Endothelial cell of umbilical vein (primary cell): ENCODE results near the gene KDM7A. TPM values are rescaled to one million over a fixed set of nuclear protein-coding genes. Genes with fewer than 3 reads are reported as not detected.

Source experiments
- BruUV-seq: library from RNA; stranded (reverse); fragments of 400-500 nt; replicated peaks from 2 replicates; lab custom pipeline; 2021; lab: Mats Ljungman, UMichigan
- CTCF ChIA-PET: fragments of 300-600, 350-600 bp; sonication (Branson Sonifier 250); formaldehyde crosslinking; loops from one replicate; lab custom pipeline; 2021; ENCODE audit warnings: antibody characterized with exemption, inconsistent platforms; lab: Charles Lee
- POLR2A ChIA-PET: fragments of 300-600, 350-600 bp; sonication (Branson Sonifier 250); formaldehyde crosslinking; loops from one replicate; lab custom pipeline; 2021; ENCODE audit warnings: antibody characterized with exemption, inconsistent platforms; lab: Charles Lee
- DNase-seq: peaks from one replicate; pipeline ENCODE4 v3.0.0-alpha.2; 2011; ENCODE audit warnings: low read depth, low spot score
- FAIRE-seq: peaks from 2 replicates; lab custom pipeline; 2011; peaks lifted over from hg19 to GRCh38; lab: Jason Lieb, UNC
- H2AFZ ChIP-seq: 2 replicates; pipeline ENCODE4 v1.6.0; 2012; ENCODE audit warnings: low read depth, low read length, control low read depth, inconsistent platforms
- H3K27ac ChIP-seq: 2 replicates; pipeline ENCODE4 v1.5.1; 2011; ENCODE audit warnings: low read depth, mild to moderate bottlenecking, control low read depth, low read length, moderate library complexity; ENCODE audit not compliant: insufficient read depth
- H3K27me3 ChIP-seq, 2 experiments: 2 replicates each; pipeline versions ENCODE4 v1.6.0 to v1.6.1; 2011; ENCODE audit warnings: low read length in 2 of 2, mixed read lengths in 1 of 2; ENCODE audit not compliant: control insufficient read depth in 2 of 2, insufficient read depth in 2 of 2
- H3K36me3 ChIP-seq, 2 experiments: 2 replicates in 1 of 2; 3 replicates in 1 of 2; pipeline ENCODE4 v1.5.1; 2011; ENCODE audit warnings: low read length in 2 of 2, mild to moderate bottlenecking in 1 of 2, moderate library complexity in 1 of 2; ENCODE audit not compliant: control insufficient read depth in 2 of 2, insufficient read depth in 2 of 2; ENCODE audit errors: extremely low read depth in 1 of 2
- H3K4me1 ChIP-seq: 3 replicates; pipeline ENCODE4 v1.5.1; 2011; ENCODE audit warnings: mild to moderate bottlenecking, low read length; ENCODE audit not compliant: control insufficient read depth, insufficient read depth; ENCODE audit errors: extremely low read depth
- H3K4me2 ChIP-seq: 2 replicates; pipeline ENCODE4 v1.6.1; 2011; ENCODE audit warnings: low read length, control low read depth, mixed read lengths; ENCODE audit not compliant: insufficient read depth
- H3K4me3 ChIP-seq, 3 experiments: fragments of 200-600 bp in 1 of 3; sonication (generic), shearing (Covaris generic) in 1 of 3; replicated peaks in 1 of 3; 2 replicates each; pipeline ENCODE4 v1.5.1; 2011 to 2016; ENCODE audit warnings: control low read depth in 3 of 3, low read length in 3 of 3, mild to moderate bottlenecking in 2 of 3, inconsistent platforms in 1 of 3, low read depth in 1 of 3, moderate library complexity in 1 of 3; ENCODE audit not compliant: insufficient read depth in 1 of 3
- H3K79me2 ChIP-seq: 2 replicates; pipeline ENCODE4 v1.6.0; 2012; ENCODE audit warnings: low read length, inconsistent platforms; ENCODE audit not compliant: control insufficient read depth, insufficient read depth
- H3K9ac ChIP-seq: replicated peaks from 2 replicates; pipeline ENCODE3; 2011; ENCODE audit warnings: low read length, control low read depth; ENCODE audit not compliant: insufficient read depth; ENCODE audit errors: extremely low read depth
- H3K9me1 ChIP-seq: replicated peaks from 3 replicates; pipeline ENCODE4 v1.6.0; 2011; ENCODE audit warnings: mild to moderate bottlenecking, low read length; ENCODE audit not compliant: control insufficient read depth, insufficient read depth; ENCODE audit errors: extremely low read depth
- H3K9me3 ChIP-seq: replicated peaks from 2 replicates; pipeline ENCODE4 v1.5.1; 2012; ENCODE audit warnings: low read length, inconsistent platforms; ENCODE audit not compliant: control insufficient read depth, insufficient read depth
- H4K20me1 ChIP-seq: replicated peaks from 2 replicates; pipeline ENCODE3; 2011; ENCODE audit warnings: mild to moderate bottlenecking, low read length; ENCODE audit not compliant: control insufficient read depth, insufficient read depth; ENCODE audit errors: extremely low read depth
- EZH2 ChIP-seq: IDR thresholded peaks from 2 replicates; pipeline ENCODE4 v1.6.1; 2012; ENCODE audit warnings: borderline replicate concordance, low read depth, mild to moderate bottlenecking, moderate library complexity, low read length, inconsistent platforms; ENCODE audit not compliant: severe bottlenecking
- FOS ChIP-seq: IDR thresholded peaks from 2 replicates; pipeline ENCODE4 v1.6.1; 2011; ENCODE audit warnings: mild to moderate bottlenecking, low read length, moderate library complexity, borderline replicate concordance; ENCODE audit not compliant: insufficient read depth
- GATA2 ChIP-seq: IDR thresholded peaks from 2 replicates; pipeline ENCODE4 v1.7.0; 2011; ENCODE audit warnings: low read depth, mild to moderate bottlenecking, moderate library complexity, mixed read lengths, low read length; ENCODE audit not compliant: insufficient read length, insufficient read depth
- JUN ChIP-seq: IDR thresholded peaks from 2 replicates; pipeline ENCODE4 v1.6.1; 2011; ENCODE audit warnings: borderline replicate concordance, low read depth; ENCODE audit not compliant: insufficient read length, insufficient read depth
- MYC ChIP-seq: IDR thresholded peaks from one replicate; pipeline ENCODE4 v1.6.1; 2011; ENCODE audit warnings: mild to moderate bottlenecking, low read depth, low read length
- POLR2A ChIP-seq: IDR thresholded peaks from 2 replicates; pipeline ENCODE4 v1.6.1; 2012; ENCODE audit warnings: low read depth, mild to moderate bottlenecking, control low read depth, low read length
- POLR2AphosphoS5 ChIP-seq: IDR thresholded peaks from 2 replicates; pipeline ENCODE4 v1.6.1; 2012; ENCODE audit warnings: low read depth, mild to moderate bottlenecking, control low read depth, low read length, moderate library complexity; ENCODE audit not compliant: insufficient read depth
- dilution Hi-C: fragments of 300-500 bp; cut with MboI; formaldehyde crosslinking; loops from one replicate; pipeline ENCODE4 v1.15.0; 2019; ENCODE audit warnings: low sequenced_read_pairs; ENCODE audit not compliant: extremely low pct_ligation_motif_present
- intact Hi-C: fragments of 100-400 bp; cut with micrococcal nuclease; formaldehyde crosslinking; loops from one replicate; pipeline ENCODE4 v1.10.0; 2022
- polyA plus RNA-seq, 4 experiments: library from polyadenylated mRNA; depleted of rRNA in 3 of 4; stranded (reverse) in 3 of 4; unstranded in 1 of 4; fragments of >200 nt; gene quantifications; 2 replicates each; pipeline versions ENCODE4 v1.2.1 to v1.2.3, GENCODE V29; 2011 to 2012; ENCODE audit warnings: missing spikeins in 1 of 4
- total RNA-seq: library from RNA; stranded (reverse); gene quantifications from 2 replicates; pipeline ENCODE4 v1.2.3, GENCODE V29; 2021
- TF ChIP-seq, protein P1 (sequence below), 2 donors: IDR thresholded peaks; 1 replicate in 1 of 2; 2 replicates in 1 of 2; pipeline ENCODE4 v1.5.1; 2011; ENCODE audit warnings: low read length in 2 of 2, mild to moderate bottlenecking in 2 of 2, moderate library complexity in 2 of 2, control low read depth in 1 of 2, inconsistent platforms in 1 of 2, low read depth in 1 of 2; ENCODE audit not compliant: insufficient read depth in 1 of 2; ENCODE audit errors: extremely low read depth in 1 of 2
- TF ChIP-seq, protein P2 (sequence below): IDR thresholded peaks from 2 replicates; pipeline ENCODE4 v1.6.1; 2011; ENCODE audit not compliant: insufficient read depth, insufficient read length

KDM7A gene
- total and polyA plus RNA-seq, 2 donors (not counting 3 experiments of a cell fraction or from before 2014, with no cell fraction given), result 2.4 to 7.3 TPM

DNA sequence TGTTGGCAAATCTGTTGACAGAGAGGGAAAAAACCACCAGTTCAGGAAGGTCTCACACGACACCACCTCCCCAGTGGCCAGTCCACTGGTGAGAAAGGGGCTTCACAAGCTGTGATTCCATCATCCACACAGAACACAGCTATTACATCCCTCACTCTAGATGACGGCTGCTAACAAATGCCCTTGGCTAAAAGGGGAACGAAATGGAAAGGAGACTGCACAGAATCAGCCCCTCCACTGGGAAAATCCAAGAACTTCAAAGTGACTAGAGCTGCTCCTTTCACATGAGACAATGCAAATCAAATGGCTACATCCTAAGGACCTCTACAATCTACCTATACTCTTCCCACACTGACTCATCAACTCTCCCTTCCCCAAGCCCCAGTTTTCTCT is 119.6 kb downstream of the KDM7A start:
- CTCF ChIA-PET, result interaction anchor here (10.0 kb wide), 1 partner anchor 17 kb away, joined by 66 read pairs; no protein-coding TSS in a partner anchor
- no peak for DNase-seq
- H3K79me2 ChIP-seq, result peaks cover 36% of the 10 kb centered on the region
- H3K4me3 ChIP-seq, result no peak overlapping the region
- no peaks in the 10 kb centered on the region for H3K9me3 ChIP-seq
- H3K9ac ChIP-seq, result no peak overlapping the region
- H3K9me1 ChIP-seq, result no peaks in the 10 kb centered on the region
- peaks cover 8 to 13% of the 10 kb centered on the region in 2 experiments for H3K36me3 ChIP-seq
- FAIRE-seq, result no peak
- dilution Hi-C loops (no loop called here), intact Hi-C loops (no loop called here)
- H3K4me2 ChIP-seq, result no peak overlapping the region
- BruUV-seq, result no TSS peak
- H4K20me1 ChIP-seq, result no peaks in the 10 kb centered on the region
- H3K4me1 ChIP-seq, result peaks cover 32% of the 10 kb centered on the region
- H3K27me3 ChIP-seq, result no peaks in the 10 kb centered on the region
- H2AFZ ChIP-seq, result no peak overlapping the region
- TF ChIP-seq POLR2A, result no peak
- TF ChIP-seq GATA2, result no peak
- TF ChIP-seq POLR2AphosphoS5, result no peak
- TF ChIP-seq, protein P1, sequence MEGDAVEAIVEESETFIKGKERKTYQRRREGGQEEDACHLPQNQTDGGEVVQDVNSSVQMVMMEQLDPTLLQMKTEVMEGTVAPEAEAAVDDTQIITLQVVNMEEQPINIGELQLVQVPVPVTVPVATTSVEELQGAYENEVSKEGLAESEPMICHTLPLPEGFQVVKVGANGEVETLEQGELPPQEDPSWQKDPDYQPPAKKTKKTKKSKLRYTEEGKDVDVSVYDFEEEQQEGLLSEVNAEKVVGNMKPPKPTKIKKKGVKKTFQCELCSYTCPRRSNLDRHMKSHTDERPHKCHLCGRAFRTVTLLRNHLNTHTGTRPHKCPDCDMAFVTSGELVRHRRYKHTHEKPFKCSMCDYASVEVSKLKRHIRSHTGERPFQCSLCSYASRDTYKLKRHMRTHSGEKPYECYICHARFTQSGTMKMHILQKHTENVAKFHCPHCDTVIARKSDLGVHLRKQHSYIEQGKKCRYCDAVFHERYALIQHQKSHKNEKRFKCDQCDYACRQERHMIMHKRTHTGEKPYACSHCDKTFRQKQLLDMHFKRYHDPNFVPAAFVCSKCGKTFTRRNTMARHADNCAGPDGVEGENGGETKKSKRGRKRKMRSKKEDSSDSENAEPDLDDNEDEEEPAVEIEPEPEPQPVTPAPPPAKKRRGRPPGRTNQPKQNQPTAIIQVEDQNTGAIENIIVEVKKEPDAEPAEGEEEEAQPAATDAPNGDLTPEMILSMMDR (IDR thresholded peaks at IDR 0.05; ENCODE audit: extremely low read depth in 1 of 2, insufficient read depth in 1 of 2, low read depth in 1 of 2, low read length in 2 of 2), result no peak
- TF ChIP-seq, protein P2, sequence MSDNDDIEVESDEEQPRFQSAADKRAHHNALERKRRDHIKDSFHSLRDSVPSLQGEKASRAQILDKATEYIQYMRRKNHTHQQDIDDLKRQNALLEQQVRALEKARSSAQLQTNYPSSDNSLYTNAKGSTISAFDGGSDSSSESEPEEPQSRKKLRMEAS, result no peak
- TF ChIP-seq FOS, result no peak
- TF ChIP-seq EZH2, result no peak
- TF ChIP-seq MYC, result no peak
- TF ChIP-seq JUN, result no peak
- no peak overlapping the region for H3K27ac ChIP-seq
- POLR2A ChIA-PET, result no interaction called here
